Measurements from ENCODE around the gene GABRB3.

Gene GABRB3

GRCh38 chr15:26555898-26556297, 217.0 kb downstream of the GABRB3 start:
- no peak for DNase-seq (ENCODE audit: low read depth in 2 of 2)

GRCh38 chr15:26551473-26551872, 221.4 kb downstream of the GABRB3 start:
- no peak for DNase-seq (ENCODE audit: low read depth in 2 of 2)

GRCh38 chr15:26550880-26551279, 222.0 kb downstream of the GABRB3 start:
- DNase-seq (ENCODE audit: low read depth in 2 of 2): no peak

- DNase-seq (ENCODE audit: low read depth in 2 of 2): no peak
Observed at GRCh38 chr15:26537663-26538062, 235.2 kb downstream of the GABRB3 start.

- no peak for DNase-seq (ENCODE audit: low read depth in 2 of 2)
Observed at GRCh38 chr15:26531489-26531888, 241.4 kb downstream of the GABRB3 start.

- DNase-seq (ENCODE audit: low read depth in 2 of 2): no peak
Observed at GRCh38 chr15:26525096-26525495, 247.8 kb downstream of the GABRB3 start.

GRCh38 chr15:26521691-26522198, 251.1 kb downstream of the GABRB3 start:
- no peak for DNase-seq (ENCODE audit: low read depth in 2 of 2)

GRCh38 chr15:26521130-26521529, 251.7 kb downstream of the GABRB3 start:
- DNase-seq (ENCODE audit: low read depth in 2 of 2): no peak

GRCh38 chr15:26518885-26519284, 254.0 kb downstream of the GABRB3 start:
- DNase-seq (ENCODE audit: low read depth in 2 of 2): no peak

GRCh38 chr15:26516102-26516980, 256.5 kb downstream of the GABRB3 start:
- no peak for DNase-seq (ENCODE audit: low read depth in 2 of 2)

GRCh38 chr15:26504009-26504408, 268.9 kb downstream of the GABRB3 start:
- DNase-seq (ENCODE audit: low read depth in 2 of 2): no peak

Data from stimulated activated CD8-positive, alpha-beta memory T cell treated with anti-CD3 and anti-CD28 coated beads, Interleukin-2, amount 100 ng/mL, for 48 hours (primary cell).